ENCODE measurements around the gene MUS81. TPM values are rescaled to one million over a fixed set of nuclear protein-coding genes. Genes with fewer than 3 reads are reported as not detected.
"Not testable (repeated sequence)": the region's sequence is repeated elsewhere in the genome, so short reads cannot be mapped to it uniquely, and the experiment has no call there.

The MUS81 gene
- total and polyA plus RNA-seq, 9 of the 15 experiments (the other 6 are each of a cell fraction or from before 2014, with no cell fraction given): 13.4 to 118 (median 53.7) TPM

DNA sequence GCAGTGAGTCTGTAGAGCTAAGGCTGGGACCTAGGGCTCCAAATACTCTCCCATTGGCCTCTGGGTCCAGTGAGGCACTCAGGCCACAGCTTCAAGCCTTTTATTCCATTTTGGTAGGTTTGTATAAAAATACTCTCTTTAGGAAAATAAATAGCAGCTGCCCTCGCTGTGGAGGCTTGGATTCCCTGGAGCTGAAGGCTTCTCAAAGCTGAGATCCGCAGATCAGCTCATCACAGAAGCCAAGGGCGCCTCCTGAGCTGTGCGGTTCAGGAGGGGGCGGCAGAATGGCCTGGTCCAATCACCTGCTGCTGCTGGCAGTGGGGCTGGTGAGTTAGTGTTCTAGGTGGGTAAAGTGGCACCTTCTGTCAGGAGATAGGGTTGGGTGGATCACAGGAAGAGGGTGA lies 31.9 kb downstream of the MUS81 start:
- H3K9me3 ChIP-seq (replicated peaks; ENCODE audit: control insufficient read depth, insufficient read depth, low read depth, low read length); BruUV-seq (replicated peaks); CTCF ChIA-PET (ENCODE audit: low intra/inter-chr PET ratio); DNase-seq (ENCODE audit: extremely low read depth in 1 of 4, low spot score in 3 of 4); H3K9me1 ChIP-seq (ENCODE audit: control insufficient read depth, insufficient read depth, low read length); intact Hi-C loops (cut with micrococcal nuclease); FAIRE-seq; H3K27me3 ChIP-seq (ENCODE audit: control insufficient read depth in 2 of 2, insufficient read depth in 2 of 2, low read length in 2 of 2); H2AFZ ChIP-seq (ENCODE audit: low read depth, low read length); in situ Hi-C loops (cut with MboI): not testable (repeated sequence)
- peak; percentile 12 for ATAC-seq
- Histone ChIP-seq H3K4me2 (ENCODE audit: insufficient read depth, low read length) (peak overlapping the region; percentile 89), H3K9ac (ENCODE audit: insufficient read depth in 1 of 2, low read depth in 2 of 2, low read length in 2 of 2) (peak overlapping the region; percentile 80 to 98), H4K20me1 (replicated peaks; ENCODE audit: control insufficient read depth, insufficient read depth, low read length) (peaks cover 28% of the 10 kb centered on the region), H3K27ac (ENCODE audit: extremely low read depth, low read depth, low read length) (peak overlapping the region; percentile 84), H3K4me1 (replicated peaks in 1 of 2; ENCODE audit: control insufficient read depth in 2 of 2, insufficient read depth in 2 of 2, low read length in 2 of 2) (peaks cover 38 to 70% of the 10 kb centered on the region in 2 experiments), H3K79me2 (ENCODE audit: control insufficient read depth, insufficient read depth, low read length) (peaks cover 77% of the 10 kb centered on the region), H3K4me3 (peak overlapping the region; percentile 70), H3K36me3 (ENCODE audit: control insufficient read depth, insufficient read depth, low read length) (peaks cover 51% of the 10 kb centered on the region)
- POLR2A ChIA-PET: interaction anchor here (0.6 to 10.0 kb wide), 15 partner anchors 8 to 1324 kb away, joined by 3 to 136 read pairs (median 4); partner anchors contain the start of genes CFL1, FOSL1 and MUS81
- WGBS (ENCODE audit: insufficient coverage, low coverage, missing lambda C conversion rate): 9% methylated on average over 5 of the region's 5 CpGs
- TF ChIP-seq ETV5 (CRISPR knock-in tag; IDR thresholded peaks at IDR 0.05; ENCODE audit: low read depth) (0 out of 2 replicates have a peak, but pooled peaks have one; percentile 3), EGR1 (conservative IDR thresholded peaks at IDR 0.05) (0 out of 2 replicates have a peak, but pooled peaks have one; percentile 22), CHD1 (IDR thresholded peaks at IDR 0.05; ENCODE audit: low read length) (peak; percentile 1), NFYB (IDR thresholded peaks at IDR 0.05; ENCODE audit: extremely low read depth, insufficient read length) (peak; percentile 5), SIN3A (IDR thresholded peaks at IDR 0.05; ENCODE audit: borderline replicate concordance in 2 of 2, control insufficient read depth in 1 of 2, low read depth in 2 of 2, low read length in 2 of 2) (0 out of 4 replicates have a peak, but pooled peaks of 1 of the 2 experiments have one; percentile 13), ZNF780A (CRISPR knock-in tag; IDR thresholded peaks at IDR 0.05) (0 out of 2 replicates have a peak, but pooled peaks have one; percentile 15), NBN (IDR thresholded peaks at IDR 0.05; ENCODE audit: low read depth) (0 out of 2 replicates have a peak, but pooled peaks have one; percentile 3), POLR2A (conservative IDR thresholded peaks at IDR 0.05) (peak; percentile 26)
- TF ChIP-seq, protein P1, sequence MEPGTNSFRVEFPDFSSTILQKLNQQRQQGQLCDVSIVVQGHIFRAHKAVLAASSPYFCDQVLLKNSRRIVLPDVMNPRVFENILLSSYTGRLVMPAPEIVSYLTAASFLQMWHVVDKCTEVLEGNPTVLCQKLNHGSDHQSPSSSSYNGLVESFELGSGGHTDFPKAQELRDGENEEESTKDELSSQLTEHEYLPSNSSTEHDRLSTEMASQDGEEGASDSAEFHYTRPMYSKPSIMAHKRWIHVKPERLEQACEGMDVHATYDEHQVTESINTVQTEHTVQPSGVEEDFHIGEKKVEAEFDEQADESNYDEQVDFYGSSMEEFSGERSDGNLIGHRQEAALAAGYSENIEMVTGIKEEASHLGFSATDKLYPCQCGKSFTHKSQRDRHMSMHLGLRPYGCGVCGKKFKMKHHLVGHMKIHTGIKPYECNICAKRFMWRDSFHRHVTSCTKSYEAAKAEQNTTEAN (CRISPR knock-in tag; IDR thresholded peaks at IDR 0.05): peak; percentile 15; the same call in 1 of the 2 replicates
- TF ChIP-seq, protein P2, sequence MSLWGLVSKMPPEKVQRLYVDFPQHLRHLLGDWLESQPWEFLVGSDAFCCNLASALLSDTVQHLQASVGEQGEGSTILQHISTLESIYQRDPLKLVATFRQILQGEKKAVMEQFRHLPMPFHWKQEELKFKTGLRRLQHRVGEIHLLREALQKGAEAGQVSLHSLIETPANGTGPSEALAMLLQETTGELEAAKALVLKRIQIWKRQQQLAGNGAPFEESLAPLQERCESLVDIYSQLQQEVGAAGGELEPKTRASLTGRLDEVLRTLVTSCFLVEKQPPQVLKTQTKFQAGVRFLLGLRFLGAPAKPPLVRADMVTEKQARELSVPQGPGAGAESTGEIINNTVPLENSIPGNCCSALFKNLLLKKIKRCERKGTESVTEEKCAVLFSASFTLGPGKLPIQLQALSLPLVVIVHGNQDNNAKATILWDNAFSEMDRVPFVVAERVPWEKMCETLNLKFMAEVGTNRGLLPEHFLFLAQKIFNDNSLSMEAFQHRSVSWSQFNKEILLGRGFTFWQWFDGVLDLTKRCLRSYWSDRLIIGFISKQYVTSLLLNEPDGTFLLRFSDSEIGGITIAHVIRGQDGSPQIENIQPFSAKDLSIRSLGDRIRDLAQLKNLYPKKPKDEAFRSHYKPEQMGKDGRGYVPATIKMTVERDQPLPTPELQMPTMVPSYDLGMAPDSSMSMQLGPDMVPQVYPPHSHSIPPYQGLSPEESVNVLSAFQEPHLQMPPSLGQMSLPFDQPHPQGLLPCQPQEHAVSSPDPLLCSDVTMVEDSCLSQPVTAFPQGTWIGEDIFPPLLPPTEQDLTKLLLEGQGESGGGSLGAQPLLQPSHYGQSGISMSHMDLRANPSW (CRISPR knock-in tag; IDR thresholded peaks at IDR 0.05): 0 out of 2 replicates have a peak, but pooled peaks have one; percentile 18
- TF ChIP-seq, protein P3, sequence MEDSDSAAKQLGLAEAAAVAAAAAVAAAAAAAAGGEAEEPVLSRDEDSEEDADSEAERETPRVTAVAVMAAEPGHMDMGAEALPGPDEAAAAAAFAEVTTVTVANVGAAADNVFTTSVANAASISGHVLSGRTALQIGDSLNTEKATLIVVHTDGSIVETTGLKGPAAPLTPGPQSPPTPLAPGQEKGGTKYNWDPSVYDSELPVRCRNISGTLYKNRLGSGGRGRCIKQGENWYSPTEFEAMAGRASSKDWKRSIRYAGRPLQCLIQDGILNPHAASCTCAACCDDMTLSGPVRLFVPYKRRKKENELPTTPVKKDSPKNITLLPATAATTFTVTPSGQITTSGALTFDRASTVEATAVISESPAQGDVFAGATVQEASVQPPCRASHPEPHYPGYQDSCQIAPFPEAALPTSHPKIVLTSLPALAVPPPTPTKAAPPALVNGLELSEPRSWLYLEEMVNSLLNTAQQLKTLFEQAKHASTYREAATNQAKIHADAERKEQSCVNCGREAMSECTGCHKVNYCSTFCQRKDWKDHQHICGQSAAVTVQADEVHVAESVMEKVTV (CRISPR knock-in tag; IDR thresholded peaks at IDR 0.05): 0 out of 2 replicates have a peak, but pooled peaks have one; percentile 1
- TF ChIP-seq, protein P4, sequence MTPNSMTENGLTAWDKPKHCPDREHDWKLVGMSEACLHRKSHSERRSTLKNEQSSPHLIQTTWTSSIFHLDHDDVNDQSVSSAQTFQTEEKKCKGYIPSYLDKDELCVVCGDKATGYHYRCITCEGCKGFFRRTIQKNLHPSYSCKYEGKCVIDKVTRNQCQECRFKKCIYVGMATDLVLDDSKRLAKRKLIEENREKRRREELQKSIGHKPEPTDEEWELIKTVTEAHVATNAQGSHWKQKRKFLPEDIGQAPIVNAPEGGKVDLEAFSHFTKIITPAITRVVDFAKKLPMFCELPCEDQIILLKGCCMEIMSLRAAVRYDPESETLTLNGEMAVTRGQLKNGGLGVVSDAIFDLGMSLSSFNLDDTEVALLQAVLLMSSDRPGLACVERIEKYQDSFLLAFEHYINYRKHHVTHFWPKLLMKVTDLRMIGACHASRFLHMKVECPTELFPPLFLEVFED (CRISPR knock-in tag; conservative IDR thresholded peaks at IDR 0.05): peak; percentile 43; the same call in 1 of the 2 replicates
